HepG2 (cell line): ENCODE results near the gene MCC. TPM values are rescaled to one million over a fixed set of nuclear protein-coding genes. Genes with fewer than 3 reads are reported as not detected.

Experiments used
- ATAC-seq: fragments of 200-7000 bp; cut with Tn5 transposase; 3 replicates; pipeline ENCODE4 v1.9.1; 2020; ENCODE audit warnings: mild to moderate bottlenecking, moderate library complexity
- BruUV-seq: library from RNA; stranded (reverse); fragments of 400-500 nt; replicated peaks from 2 replicates; lab custom pipeline; 2021; lab: Mats Ljungman, UMichigan
- CTCF ChIA-PET: fragments of 300-600 bp; formaldehyde crosslinking; extraction: SDS; loops from one replicate; lab custom pipeline; 2021; ENCODE audit warnings: low total read pairs, inconsistent platforms, low intra/inter-chr PET ratio; lab: Yijun Ruan, JAX
- POLR2A ChIA-PET: fragments of 350-600 bp; sonication (Branson Sonifier 250); formaldehyde crosslinking; loops from one replicate; lab custom pipeline; 2020; ENCODE audit warnings: antibody characterized with exemption, inconsistent platforms; lab: Yijun Ruan, JAX
- DNase-seq: peaks from one replicate; pipeline ENCODE4 v3.0.0-alpha.2; 2015; ENCODE audit warnings: low spot score
- FAIRE-seq: peaks from 3 replicates; lab custom pipeline; 2011; peaks lifted over from hg19 to GRCh38; lab: Jason Lieb, UNC
- H2AFZ ChIP-seq: one replicate; pipeline ENCODE4 v1.6.1; 2011; ENCODE audit warnings: low read length, inconsistent platforms
- H3K27ac ChIP-seq: fragments of 300-600 bp; 3 replicates; pipeline ENCODE4 v1.8.0; 2011; ENCODE audit warnings: mixed run types, mild to moderate bottlenecking, mixed read lengths, low read length, inconsistent platforms; ENCODE audit not compliant: insufficient read depth; ENCODE audit errors: extremely low read length
- H3K27me3 ChIP-seq, 2 experiments: fragments of 200-600 bp in 1 of 2; 2 replicates in 1 of 2; 3 replicates in 1 of 2; pipeline versions ENCODE4 v1.6.0 to v1.8.0; 2011; ENCODE audit warnings: low read length in 2 of 2, mild to moderate bottlenecking in 2 of 2, moderate library complexity in 2 of 2, inconsistent platforms in 1 of 2; ENCODE audit not compliant: insufficient read depth in 2 of 2, control insufficient read depth in 1 of 2
- H3K36me3 ChIP-seq, 2 experiments: fragments of 200-600 bp in 1 of 2; replicated peaks in 1 of 2; 2 replicates in 1 of 2; 3 replicates in 1 of 2; pipeline versions ENCODE4 v1.5.1 to v1.8.0; 2011; ENCODE audit warnings: low read length in 2 of 2, inconsistent platforms in 1 of 2; ENCODE audit not compliant: insufficient read depth in 2 of 2, control insufficient read depth in 1 of 2
- H3K4me1 ChIP-seq: 2 replicates; pipeline ENCODE4 v1.5.1; 2012; ENCODE audit warnings: low read length, inconsistent platforms; ENCODE audit not compliant: insufficient read depth
- H3K4me2 ChIP-seq: 2 replicates; pipeline ENCODE4 v1.6.0; 2011; ENCODE audit warnings: low read depth, low read length, inconsistent platforms
- H3K4me3 ChIP-seq, 3 experiments: fragments of 200-600 bp in 1 of 3; sonication (generic), shearing (Covaris generic) in 1 of 3; replicated peaks in 1 of 3; 2 replicates each; pipeline ENCODE4 v1.5.1; 2011 to 2016; ENCODE audit warnings: low read length in 3 of 3, inconsistent platforms in 2 of 3, low read depth in 2 of 3, mild to moderate bottlenecking in 2 of 3, control low read depth in 1 of 3, mixed read lengths in 1 of 3; ENCODE audit not compliant: insufficient read depth in 1 of 3
- H3K79me2 ChIP-seq: one replicate; pipeline ENCODE4 v1.6.1; 2011; ENCODE audit warnings: low read length, inconsistent platforms; ENCODE audit not compliant: insufficient read depth
- H3K9ac ChIP-seq: 2 replicates; pipeline ENCODE4 v1.6.0; 2011; ENCODE audit warnings: mild to moderate bottlenecking, low read depth, low read length, inconsistent platforms; ENCODE audit not compliant: insufficient read depth
- H3K9me3 ChIP-seq: 2 replicates; pipeline ENCODE4 v1.5.1; 2012; ENCODE audit warnings: mild to moderate bottlenecking, low read length
- H4K20me1 ChIP-seq: 2 replicates; pipeline ENCODE4 v1.6.0; 2011; ENCODE audit warnings: inconsistent platforms, mild to moderate bottlenecking, low read length, moderate library complexity; ENCODE audit not compliant: insufficient read depth
- FOXJ3 ChIP-seq: sonication (generic); formaldehyde crosslinking; IDR thresholded peaks from 2 replicates; pipeline ENCODE4 v1.4.0; 2020; ENCODE audit warnings: missing genetic modification reagents, mild to moderate bottlenecking, borderline replicate concordance
- GABPB1 ChIP-seq: IDR thresholded peaks from 2 replicates; pipeline ENCODE4 v1.6.1; 2016; ENCODE audit warnings: mild to moderate bottlenecking, missing genetic modification reagents, moderate library complexity, missing compliant biosample characterization
- HHEX ChIP-seq: IDR thresholded peaks from 2 replicates; pipeline ENCODE4 v1.6.1; 2016; ENCODE audit warnings: control low read depth
- HOMEZ ChIP-seq: IDR thresholded peaks from 2 replicates; pipeline ENCODE4 v1.6.1; 2016; ENCODE audit warnings: low read depth
- MIER2 ChIP-seq: IDR thresholded peaks from 2 replicates; pipeline ENCODE4 v1.6.1; 2016; ENCODE audit warnings: missing biosample characterization, missing genetic modification reagents
- TP53 ChIP-seq: sonication (generic); formaldehyde crosslinking; conservative IDR thresholded peaks from 2 replicates; pipeline ENCODE4 v1.4.0; 2020; ENCODE audit warnings: missing genetic modification reagents
- ZKSCAN1 ChIP-seq: fragments of 150-350 bp; IDR thresholded peaks from 2 replicates; pipeline ENCODE4 v1.6.1; 2014; ENCODE audit warnings: low read length
- ZNF230 ChIP-seq: sonication (generic); formaldehyde crosslinking; IDR thresholded peaks from 2 replicates; pipeline ENCODE4 v1.4.0; 2020; ENCODE audit warnings: mild to moderate bottlenecking, missing genetic modification reagents
- ZNF264 ChIP-seq: sonication (generic); formaldehyde crosslinking; IDR thresholded peaks from 2 replicates; pipeline ENCODE4 v1.4.0; 2020; ENCODE audit warnings: missing genetic modification reagents
- ZNF331 ChIP-seq: sonication (generic); formaldehyde crosslinking; IDR thresholded peaks from 2 replicates; pipeline ENCODE4 v1.4.0; 2020; ENCODE audit warnings: missing genetic modification reagents
- ZNF33B ChIP-seq: sonication (generic); formaldehyde crosslinking; IDR thresholded peaks from 2 replicates; pipeline ENCODE4 v1.5.1; 2020; ENCODE audit warnings: mild to moderate bottlenecking, missing genetic modification reagents
- ZNF615 ChIP-seq: sonication (generic); formaldehyde crosslinking; IDR thresholded peaks from 2 replicates; pipeline ENCODE4 v1.5.0; 2020; ENCODE audit warnings: mild to moderate bottlenecking, missing genetic modification reagents, borderline replicate concordance
- ZNF816 ChIP-seq: sonication (generic); formaldehyde crosslinking; IDR thresholded peaks from 2 replicates; pipeline ENCODE4 v1.8.0; 2022; ENCODE audit warnings: missing genetic modification reagents, mild to moderate bottlenecking, borderline replicate concordance
- ZNF879 ChIP-seq: sonication (generic); formaldehyde crosslinking; IDR thresholded peaks from 2 replicates; pipeline ENCODE4 v1.8.1; 2023; ENCODE audit warnings: missing genetic modification reagents
- ZSCAN31 ChIP-seq: sonication (generic); formaldehyde crosslinking; IDR thresholded peaks from 2 replicates; pipeline ENCODE4 v1.5.0; 2020; ENCODE audit warnings: low read depth, mild to moderate bottlenecking, missing genetic modification reagents
- WGBS: methylation state at CpG from one replicate; pipeline ENCODE4 v1.1.6; 2017; ENCODE audit warnings: low lambda C conversion rate; 5-methylcytosine and 5-hydroxymethylcytosine counted together
- in situ Hi-C: cut with HindIII; loops from 2 replicates; pipeline ENCODE4 v1.10.0; 2017; ENCODE audit warnings: low pct_unique_long_range_greater_than_20kb; ENCODE audit not compliant: extremely low pct_ligation_motif_present
- intact Hi-C: fragments of 100-400 bp; cut with micrococcal nuclease; formaldehyde crosslinking; loops from one replicate; pipeline ENCODE4 v1.10.0; 2022; ENCODE audit not compliant: unreplicated experiment
- polyA plus RNA-seq, 8 experiments: library from polyadenylated mRNA; depleted of rRNA in 3 of 8; stranded (reverse) in 7 of 8; unstranded in 1 of 8; fragments of >200 nt; fragmentation: Illumina TruSeq in 4 of 8; extraction: Trizol in 4 of 8; gene quantifications; 2 replicates each; pipeline versions ENCODE4 v1.2.1 to v1.2.3, GENCODE V29; 2011 to 2016; ENCODE audit warnings: low read depth in 4 of 8, missing spikeins in 1 of 8, mixed read lengths in 1 of 8; ENCODE audit not compliant: insufficient read depth in 1 of 8
- total RNA-seq, 5 experiments: library from RNA; depleted of rRNA; stranded (reverse); fragments of >200 nt; fragmentation: Illumina TruSeq; extraction: Trizol; gene quantifications; 2 replicates each; pipeline ENCODE4 v1.2.3, GENCODE V29; 2016; ENCODE audit warnings: low read depth in 1 of 5

MCC gene
- total and polyA plus RNA-seq, 2 of the 13 experiments (the other 11 are each of a cell fraction or from before 2014, with no cell fraction given) = 0.55 to 2.4 TPM

DNA sequence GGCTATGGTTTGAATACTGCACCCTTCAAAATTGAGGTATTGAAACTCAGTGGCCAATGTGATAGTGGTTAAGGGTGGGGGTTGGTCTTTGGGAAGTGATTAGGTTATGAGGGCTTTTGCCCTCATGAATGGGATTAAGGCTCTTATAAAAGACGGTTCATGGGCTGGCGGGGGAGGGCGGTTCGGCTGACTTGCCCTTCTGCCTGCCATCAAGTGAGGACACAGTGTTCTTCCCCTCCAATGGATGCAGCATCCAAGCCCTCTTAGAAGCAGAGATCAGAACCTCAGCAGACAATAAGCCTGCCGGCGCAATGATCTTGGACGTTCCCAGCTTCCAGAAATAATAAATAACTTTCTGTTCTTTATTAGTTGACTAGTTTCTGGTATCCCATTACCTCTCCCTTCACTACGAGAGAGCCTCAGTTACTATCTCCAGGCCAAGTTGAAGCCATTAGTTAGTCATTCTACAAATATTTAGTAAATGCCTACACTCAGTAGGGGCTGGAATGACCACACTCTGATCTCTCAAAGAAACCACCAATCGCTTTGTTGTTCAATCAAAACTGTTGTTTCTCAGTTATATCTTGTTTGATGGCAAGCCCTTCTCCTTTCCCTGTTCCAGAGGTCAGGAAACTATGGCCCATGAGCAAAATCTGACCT is 272.7 kb downstream of the MCC start:
- POLR2A ChIA-PET = no interaction called here
- H4K20me1 ChIP-seq = no peaks in the 10 kb centered on the region
- no peak overlapping the region for H3K9ac ChIP-seq
- FAIRE-seq (no peak), ATAC-seq (no peak), DNase-seq (no peak)
- no peaks in the 10 kb centered on the region for H3K79me2 ChIP-seq
- CTCF ChIA-PET = no interaction called here
- no peak overlapping the region for H3K4me2 ChIP-seq
- H3K27ac ChIP-seq = no peak overlapping the region
- H3K4me3 ChIP-seq = no peak overlapping the region
- in situ Hi-C loops = no loop called here
- intact Hi-C loops = no loop called here
- H3K9me3 ChIP-seq = no peaks in the 10 kb centered on the region
- TF ChIP-seq ZNF816 (no peak), ZNF33B (CRISPR knock-in tag) (no peak), FOXJ3 (CRISPR knock-in tag) (no peak), HOMEZ (CRISPR knock-in tag) (no peak), ZNF615 (CRISPR knock-in tag) (no peak), MIER2 (CRISPR knock-in tag) (no peak), ZNF879 (CRISPR knock-in tag) (no peak), HHEX (CRISPR knock-in tag) (no peak), TP53 (no peak), GABPB1 (CRISPR knock-in tag) (no peak), ZNF264 (CRISPR knock-in tag) (no peak), ZNF230 (CRISPR knock-in tag) (no peak), ZKSCAN1 (no peak), ZSCAN31 (CRISPR knock-in tag) (no peak), ZNF331 (CRISPR knock-in tag) (no peak)
- no peaks in the 10 kb centered on the region for H3K36me3 ChIP-seq
- H3K27me3 ChIP-seq = peaks cover 1 to 8% of the 10 kb centered on the region in 2 experiments; a peak in 2 of 5 replicates
- WGBS = 67% methylated on average over 9 of the region's 9 CpGs
- no peaks in the 10 kb centered on the region for H3K4me1 ChIP-seq
- no TSS peak for BruUV-seq
- no peak overlapping the region for H2AFZ ChIP-seq
